SK-N-MC (cell line): Measurements from ENCODE around the gene TRPV6.

Experiments
- EZH2 ChIP-seq: fragments of 200-600 bp; sonication (generic); IDR thresholded peaks from one replicate; pipeline ENCODE4 v1.6.1; 2017; ENCODE audit warnings: antibody characterized with exemption
- FOXP2 ChIP-seq: optimal IDR thresholded peaks from 2 replicates; pipeline ENCODE3; 2011; ENCODE audit warnings: mild to moderate bottlenecking, moderate library complexity; ENCODE audit not compliant: insufficient read depth; ENCODE audit errors: extremely low read length, control extremely low read depth
- POLR2AphosphoS5 ChIP-seq: IDR thresholded peaks from 2 replicates; pipeline ENCODE4 v1.6.1; 2012; ENCODE audit warnings: mild to moderate bottlenecking, low read depth, low read length, borderline replicate concordance

- TF ChIP-seq POLR2AphosphoS5 (no peak), EZH2 (no peak), FOXP2 (no peak)
These were observed 44.7 kb upstream of the TRPV6 start for GRCh38 chr7:142930126-142930730.
